Heart right ventricle (tissue), 16 donors: ENCODE data around the gene PTPRJ. TPM values are rescaled to one million over a fixed set of nuclear protein-coding genes. Genes with fewer than 3 reads are reported as not detected.
A peak's percentile ranks its signal among the peaks of the same experiment; 100 is the strongest.
"Not testable (repeated sequence)": the region's sequence is repeated elsewhere in the genome, so short reads cannot be mapped to it uniquely, and the experiment has no call there.

Experiments used
- ATAC-seq, 8 donors: fragments of 200-7000 bp; cut with Tn5 transposase; one replicate each; pipeline ENCODE4 v1.9.1; 2020; ENCODE audit warnings: mild to moderate bottlenecking in 8 of 8, moderate library complexity in 8 of 8, moderate number of reproducible peaks in 1 of 8
- DNase-seq, 2 donors: peaks; one replicate each; pipeline ENCODE4 v3.0.0-alpha.2; 2020
- H3K27ac ChIP-seq, 10 donors: fragments of 200-600 bp; sonication (generic) in 2 of 10; one replicate each; pipeline versions ENCODE4 v1.5.0 to v1.8.0; 2020 to 2022; ENCODE audit warnings: mild to moderate bottlenecking in 3 of 10
- H3K27me3 ChIP-seq, 7 donors: fragments of 200-600 bp; one replicate each; pipeline ENCODE4 v1.8.0; 2021 to 2022; ENCODE audit warnings: mild to moderate bottlenecking in 2 of 7
- H3K36me3 ChIP-seq, 9 donors: fragments of 200-600 bp; sonication (generic) in 1 of 9; one replicate each; pipeline versions ENCODE4 v1.5.0 to v1.8.0; 2020 to 2022; ENCODE audit warnings: mild to moderate bottlenecking in 2 of 9
- H3K4me1 ChIP-seq, 9 donors: fragments of 200-600 bp; sonication (generic) in 1 of 9; one replicate each; pipeline versions ENCODE4 v1.5.0 to v1.8.0; 2020 to 2022; ENCODE audit warnings: mild to moderate bottlenecking in 4 of 9
- H3K4me3 ChIP-seq, 10 donors: fragments of 200-600 bp; sonication (generic) in 2 of 10; one replicate each; pipeline versions ENCODE4 v1.5.0 to v1.8.0; 2020 to 2022; ENCODE audit warnings: mild to moderate bottlenecking in 7 of 10, moderate library complexity in 2 of 10
- H3K9me3 ChIP-seq, 11 donors: fragments of 200-600 bp in 10 of 11; sonication (generic) in 2 of 11; one replicate each; pipeline versions ENCODE4 v1.5.0 to v1.8.0; 2013 to 2022; ENCODE audit warnings: mild to moderate bottlenecking in 2 of 11, control low read depth in 1 of 11, moderate library complexity in 1 of 11
- CTCF ChIP-seq, 9 donors: fragments of 200-600 bp; sonication (generic) in 2 of 9; IDR thresholded peaks; one replicate each; pipeline versions ENCODE4 v1.5.0 to v1.8.0; 2021 to 2022; ENCODE audit warnings: antibody characterized with exemption in 9 of 9, mild to moderate bottlenecking in 5 of 9, moderate library complexity in 1 of 9
- WGBS, 2 donors: extraction: QIAGEN DNeasy Blood & Tissue Kit; methylation state at CpG; one replicate each; pipeline ENCODE4 v1.1.7; 2013; ENCODE audit warnings: inconsistent platforms in 1 of 2; 5-methylcytosine and 5-hydroxymethylcytosine counted together
- intact Hi-C, 10 donors: fragments of 100-400 bp; cut with DNase I; formaldehyde crosslinking; loops; one replicate each; pipeline versions ENCODE4 v1.11.1 to v1.14.2; 2022
- polyA plus RNA-seq, 2 donors: library from polyadenylated mRNA; stranded (reverse); fragments of 200-250 nt; gene quantifications; one replicate each; pipeline ENCODE4 v1.2.3, GENCODE V29; 2013
- total RNA-seq, 10 donors: library from RNA; stranded (reverse); fragmentation: NEBNext Ultra II Directional in 3 of 10; extraction: Animal tissue kit (Norgen Biotek cat#: 25700) in 3 of 10; gene quantifications; one replicate each; pipeline versions ENCODE4 v1.2.1 to v1.2.4, GENCODE V29; 2021 to 2023
- donor health status: Arrhythmogenic right ventricular cardiomyopathy.
- donor health status: ischemic (EF 13 %, LVEDD 7.1; RV severe dilation, severe dysfunction).
- donor health status: healthy with polysubstance abuse.
- donor health status: DM: no; HTN: yes; CAD: no.
- donor health status: DM: no; HTN: no; CAD: no.
- donor health status: ischemic (EF 25% LVEDD 6.9; RV normal size, moderate dysfunction).
- donor health status: ischemic (EF 25% LVEDD 5.7; RV mildly dilated, moderate dysfunction).
- donor health status: healthy.
- donor health status: DM: yes; HTN: yes; CAD: no.
- donor health status: Ischemic cardiomyopathy.
- donor health status: ischemic (EF 35%, LVEDD 5.7; RV mildly dilated, moderate dysfunction).
- donor health status: nonischemic (EF 11% LVEDD 7.7; RV severe dilation, severe dysfunction).
- donor health status: DM: yes; HTN: yes; CAD: no.
- donor health status: PGD.
- donor health status: ischemic (EF 29% LVEDD 5.4; RV normal size, mild dysfunction).
- donor health status: nonischemic (EF 23%, LVEDD 6.1; RV moderate dilation, normal function).

PTPRJ gene
- total and polyA plus RNA-seq, 12 donors, result 0.78 to 22.9 (median 6.7) TPM

GRCh38 chr11:47946682-47947559 lies 33.4 kb upstream of the PTPRJ start:
- ATAC-seq, result peak; percentile 48 to 95 (median 84)
- peak; percentile 46 to 48 for DNase-seq
- Histone ChIP-seq H3K4me3 (no peak overlapping the region), H3K27ac (no peak overlapping the region), H3K4me1 (peaks cover 0 to 51% (median 4%) of the 10 kb centered on the region in 9 donors), H3K36me3 (no peaks in the 10 kb centered on the region), H3K9me3 (no peaks in the 10 kb centered on the region), H3K27me3 (no peaks in the 10 kb centered on the region)
- intact Hi-C loops, result no loop called here
- no peak for TF ChIP-seq CTCF (IDR thresholded peaks at IDR 0.05)
- WGBS, 2 donors, result 56 to 67% methylated on average over 10 of the region's 10 CpGs

- H3K36me3 ChIP-seq, result no peaks in the 10 kb centered on the region
- H3K4me1 ChIP-seq, result peaks cover 0 to 45% (median 4%) of the 10 kb centered on the region in 9 donors
- ATAC-seq (peak in 4 of 8 donors; percentile 36 to 64 (median 44)), DNase-seq (no peak)
- intact Hi-C loops, result no loop called here
- H3K27ac ChIP-seq, result no peak overlapping the region
- H3K27me3 ChIP-seq, result no peaks in the 10 kb centered on the region
- WGBS, 2 donors, result 57 to 61% methylated on average over 3 of the region's 3 CpGs
- H3K9me3 ChIP-seq, result no peaks in the 10 kb centered on the region
- H3K4me3 ChIP-seq, result no peak overlapping the region
- no peak for TF ChIP-seq CTCF (IDR thresholded peaks at IDR 0.05)
Observed at GRCh38 chr11:47948137-47948536, 32.2 kb upstream of the PTPRJ start.

- H3K27me3 ChIP-seq, ATAC-seq, H3K4me3 ChIP-seq, H3K9me3 ChIP-seq, H3K27ac ChIP-seq, DNase-seq, H3K36me3 ChIP-seq, intact Hi-C loops: not testable (repeated sequence)
- H3K4me1 ChIP-seq, result peaks cover 0 to 45% (median 4%) of the 10 kb centered on the region in 9 donors
- WGBS, 2 donors, result 84 to 86% methylated on average over 9 of the region's 9 CpGs
Observed at GRCh38 chr11:47949001-47949675, 31.2 kb upstream of the PTPRJ start.

- DNase-seq (peak in 1 of 2 donors; percentile 19), ATAC-seq (peak in 3 of 8 donors; percentile 27 to 56 (median 45))
- Histone ChIP-seq H3K4me1 (peaks cover 0 to 45% (median 4%) of the 10 kb centered on the region in 9 donors), H3K27me3 (no peaks in the 10 kb centered on the region), H3K36me3 (no peaks in the 10 kb centered on the region), H3K27ac (peak overlapping the region in 1 of 10 donors; percentile 42), H3K9me3 (no peaks in the 10 kb centered on the region), H3K4me3 (no peak overlapping the region)
- intact Hi-C loops, result no loop called here
- WGBS, 2 donors, result 43 to 44% methylated on average over 5 of the region's 5 CpGs
- no peak for TF ChIP-seq CTCF (IDR thresholded peaks at IDR 0.05)
Observed at GRCh38 chr11:47950396-47950795, 30.0 kb upstream of the PTPRJ start.

GRCh38 chr11:47951504-47951903 lies 28.9 kb upstream of the PTPRJ start:
- ATAC-seq, H3K27me3 ChIP-seq, DNase-seq, H3K4me3 ChIP-seq, H3K9me3 ChIP-seq, intact Hi-C loops, H3K36me3 ChIP-seq: not testable (repeated sequence)
- Histone ChIP-seq H3K4me1 (peaks cover 0 to 40% (median 4%) of the 10 kb centered on the region in 9 donors), H3K27ac (peak overlapping the region in 1 of 10 donors; percentile 42)
- 88 to 94% methylated on average over 12 of the region's 12 CpGs for WGBS, 2 donors
